ACC112 (cell line): Measurements from ENCODE around the gene TPRG1.

Experiments used
- H2AFZ ChIP-seq: fragments of 200-600 bp; sonication (generic); one replicate; pipeline ENCODE4 v1.6.0; 2017; ENCODE audit warnings: antibody characterized with exemption, low read length; ENCODE audit not compliant: unreplicated experiment
- H3K27ac ChIP-seq: fragments of 200-600 bp; sonication (generic); 2 replicates; pipeline ENCODE4 v1.5.1; 2014; ENCODE audit warnings: low read depth, mild to moderate bottlenecking, antibody characterized with exemption, low read length, moderate library complexity
- H3K27me3 ChIP-seq: fragments of 200-600 bp; sonication (generic); 2 replicates; pipeline ENCODE4 v1.6.1; 2014; ENCODE audit warnings: mild to moderate bottlenecking, antibody characterized with exemption, low read length, moderate library complexity, mixed read lengths; ENCODE audit not compliant: insufficient read depth
- H3K36me3 ChIP-seq: fragments of 200-600 bp; sonication (generic); 2 replicates; pipeline ENCODE4 v1.6.1; 2016; ENCODE audit warnings: mild to moderate bottlenecking, antibody characterized with exemption, low read length, moderate library complexity, mixed read lengths; ENCODE audit not compliant: insufficient read depth
- H3K4me1 ChIP-seq: fragments of 200-600 bp; sonication (generic); one replicate; pipeline ENCODE4 v1.6.1; 2016; ENCODE audit warnings: low read length, mixed read lengths; ENCODE audit not compliant: insufficient read depth, unreplicated experiment, control insufficient read depth
- H3K4me3 ChIP-seq: fragments of 200-600 bp; sonication (generic); 2 replicates; pipeline ENCODE4 v1.5.1; 2014; ENCODE audit warnings: mild to moderate bottlenecking, low read depth, low read length
- H3K79me2 ChIP-seq: fragments of 200-600 bp; sonication (generic); one replicate; pipeline ENCODE4 v1.6.0; 2016; ENCODE audit warnings: low read length; ENCODE audit not compliant: control insufficient read depth, unreplicated experiment, insufficient read depth

The TPRG1 gene, protein sequence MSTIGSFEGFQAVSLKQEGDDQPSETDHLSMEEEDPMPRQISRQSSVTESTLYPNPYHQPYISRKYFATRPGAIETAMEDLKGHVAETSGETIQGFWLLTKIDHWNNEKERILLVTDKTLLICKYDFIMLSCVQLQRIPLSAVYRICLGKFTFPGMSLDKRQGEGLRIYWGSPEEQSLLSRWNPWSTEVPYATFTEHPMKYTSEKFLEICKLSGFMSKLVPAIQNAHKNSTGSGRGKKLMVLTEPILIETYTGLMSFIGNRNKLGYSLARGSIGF

DNA sequence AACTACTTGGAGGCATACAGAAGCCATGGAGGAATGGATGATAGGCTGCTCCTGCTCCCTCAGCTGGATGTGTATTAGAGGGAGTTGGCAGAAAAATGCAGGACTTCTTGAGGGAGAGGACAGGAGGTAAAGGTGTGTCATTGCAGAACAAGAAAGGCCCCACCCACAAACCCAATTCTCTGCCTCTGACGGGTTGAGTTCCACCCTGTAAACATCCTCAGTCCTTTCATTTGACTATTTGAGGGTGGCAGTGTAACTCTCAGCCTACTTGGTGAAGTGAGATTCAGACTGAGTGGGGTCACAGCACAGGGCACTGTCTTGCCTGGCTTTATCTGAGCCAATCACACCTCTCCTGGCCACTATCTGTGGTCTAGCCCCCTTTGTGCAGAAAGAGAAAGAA lies at the start of gene TPRG1:
Gene TPRG1 (plus strand): TSS at position 265 of the 400 bp plus-strand sequence. CDS start 35,414 bp downstream, outside the sequence.
- no peak within 1 kb of the TSS for H3K27ac ChIP-seq
- no peaks in the 10 kb centered on the region for H3K79me2 ChIP-seq
- no peak within 1 kb of the TSS for H2AFZ ChIP-seq
- no peaks in the 10 kb centered on the region for H3K4me1 ChIP-seq
- no peak within 1 kb of the TSS for H3K4me3 ChIP-seq
- peaks cover 24% of the 10 kb centered on the region for H3K27me3 ChIP-seq
- no peaks in the 10 kb centered on the region for H3K36me3 ChIP-seq

DNA sequence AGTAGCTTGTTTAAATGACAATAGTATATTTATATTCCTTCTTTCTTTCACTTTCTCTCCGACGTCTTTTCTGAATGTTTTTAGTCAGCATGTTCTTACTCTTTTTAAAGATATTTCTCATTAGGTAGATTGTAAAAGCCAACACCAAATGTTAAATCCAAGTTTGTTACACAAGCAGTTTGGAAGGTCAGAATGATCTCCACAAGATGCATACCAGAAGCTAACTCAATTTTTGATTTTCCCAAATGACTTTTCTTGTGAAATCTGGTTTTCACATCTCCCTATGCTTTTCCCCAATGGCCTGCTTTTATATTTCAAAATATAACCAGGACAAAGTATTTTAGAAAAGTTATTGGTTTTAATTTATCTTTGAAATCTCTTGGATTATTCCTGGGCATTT lies 49.7 kb upstream of the TPRG1 start:
- no peaks in the 10 kb centered on the region for H3K27me3 ChIP-seq
- peak overlapping the region; percentile 90 for H2AFZ ChIP-seq
- H3K36me3 ChIP-seq, result no peaks in the 10 kb centered on the region; the same call in 1 of the 2 replicates
- H3K27ac ChIP-seq, result no peak overlapping the region
- peaks cover 13% of the 10 kb centered on the region for H3K4me1 ChIP-seq
- peak overlapping the region; percentile 67 for H3K4me3 ChIP-seq
- H3K79me2 ChIP-seq, result no peaks in the 10 kb centered on the region

DNA sequence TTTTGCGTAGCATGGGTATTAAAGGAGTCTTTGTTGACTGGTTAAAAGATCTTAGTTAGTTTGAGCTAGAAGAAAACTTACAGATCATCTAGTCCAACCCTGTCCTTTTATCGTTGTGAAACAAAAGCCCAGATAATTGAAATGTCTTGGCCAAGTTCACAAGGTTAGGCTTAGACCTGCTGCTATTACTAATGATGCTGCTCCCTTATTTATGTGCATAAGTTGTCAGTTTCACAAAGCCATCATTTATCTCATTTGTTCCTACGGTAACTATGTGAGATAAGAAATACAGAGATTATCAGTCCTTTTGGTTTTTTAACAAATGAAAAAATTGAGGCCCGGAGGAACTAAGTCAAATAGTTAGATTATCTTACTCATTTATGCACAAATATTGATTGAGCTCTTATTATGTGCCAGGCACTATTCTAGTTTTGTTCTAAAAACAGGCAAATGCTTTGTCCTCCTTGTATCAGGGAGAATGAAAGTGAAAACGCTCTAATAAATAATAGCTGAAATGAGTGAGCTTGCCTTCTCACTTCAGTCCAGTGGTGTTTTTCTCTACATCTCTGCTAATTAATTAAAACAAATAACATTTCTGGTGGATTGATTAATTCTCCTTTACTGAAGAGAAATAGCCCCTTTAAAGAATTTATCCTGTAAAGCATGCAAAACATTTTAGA lies 49.1 kb upstream of the TPRG1 start:
- Histone ChIP-seq H3K79me2 (no peaks in the 10 kb centered on the region), H3K27ac (no peak overlapping the region), H3K36me3 (no peaks in the 10 kb centered on the region; the same call in 1 of the 2 replicates), H3K4me1 (peaks cover 13% of the 10 kb centered on the region), H3K4me3 (peak overlapping the region; percentile 67), H3K27me3 (no peaks in the 10 kb centered on the region), H2AFZ (peak overlapping the region; percentile 90)

DNA sequence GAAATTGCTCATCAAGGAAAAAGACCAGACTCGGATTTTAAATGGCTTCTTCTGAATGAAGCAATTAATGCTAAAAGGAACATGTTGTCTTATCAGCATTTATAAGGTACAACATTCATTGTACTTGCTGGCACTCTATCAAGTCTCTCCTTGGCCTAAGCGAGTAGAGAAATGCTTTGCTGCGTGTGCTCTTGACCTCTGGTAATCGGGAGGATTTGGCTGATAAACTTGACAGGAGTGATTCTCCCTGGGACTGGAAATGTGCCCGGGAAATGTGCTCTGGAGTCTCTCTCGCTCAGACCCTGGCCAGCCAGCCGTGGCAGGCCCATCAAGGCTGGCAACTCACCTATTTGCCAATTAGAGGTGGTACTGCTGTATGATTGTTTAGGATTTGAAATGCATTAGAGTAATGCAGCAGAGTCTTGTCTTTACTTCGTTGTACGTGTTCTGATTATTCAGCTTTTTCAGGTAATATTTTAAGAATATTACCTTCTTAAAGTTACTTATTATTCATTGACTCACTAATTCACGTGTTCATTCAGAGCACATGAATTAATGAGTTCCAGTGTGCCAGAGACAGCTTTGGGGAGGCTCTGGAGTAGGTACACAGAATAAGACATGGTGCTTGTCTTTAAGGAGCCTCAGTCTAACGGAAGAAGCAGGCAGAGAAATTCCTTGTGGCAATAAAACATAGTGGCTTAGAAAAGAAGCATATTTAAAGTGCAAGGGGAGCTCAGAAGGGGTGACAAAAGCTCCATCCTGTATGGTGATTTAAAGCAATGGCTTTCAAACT lies 48.0 kb upstream of the TPRG1 start:
- Histone ChIP-seq H3K36me3 (no peaks in the 10 kb centered on the region; the same call in 1 of the 2 replicates), H2AFZ (peak overlapping the region; percentile 90), H3K27ac (no peak overlapping the region), H3K4me1 (peaks cover 13% of the 10 kb centered on the region), H3K79me2 (no peaks in the 10 kb centered on the region), H3K27me3 (no peaks in the 10 kb centered on the region), H3K4me3 (peak overlapping the region; percentile 67)

DNA sequence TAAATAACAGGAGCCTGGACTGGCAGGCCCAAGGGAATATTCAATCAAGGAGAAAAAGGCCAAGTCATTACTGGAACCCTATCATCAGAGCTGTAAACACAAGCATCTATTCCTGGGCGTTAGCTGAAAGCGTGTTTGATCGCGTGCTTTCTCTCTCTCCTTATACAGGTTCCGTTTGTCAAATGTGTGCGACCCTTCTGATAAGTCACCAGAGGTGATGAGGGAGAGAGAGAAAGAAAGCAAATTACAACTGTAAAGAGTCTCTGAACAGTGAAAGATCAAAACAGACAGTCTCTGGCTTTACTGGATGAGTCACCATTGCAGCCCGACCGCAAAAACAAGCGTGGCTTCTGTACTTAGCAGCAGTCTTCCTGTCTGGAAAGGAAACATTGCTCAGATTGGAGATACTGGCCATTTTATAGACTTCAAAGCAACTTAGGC lies 39.5 kb upstream of the TPRG1 start:
- Histone ChIP-seq H2AFZ (peak overlapping the region; percentile 89), H3K4me3 (0 out of 2 replicates have a peak overlapping the region, but pooled peaks have one; percentile 31), H3K27ac (peak overlapping the region; percentile 48), H3K27me3 (0 out of 2 replicates have a peak, but pooled peaks cover 6% of the 10 kb centered on the region), H3K36me3 (no peaks in the 10 kb centered on the region), H3K4me1 (peaks cover 12% of the 10 kb centered on the region), H3K79me2 (no peaks in the 10 kb centered on the region)

DNA sequence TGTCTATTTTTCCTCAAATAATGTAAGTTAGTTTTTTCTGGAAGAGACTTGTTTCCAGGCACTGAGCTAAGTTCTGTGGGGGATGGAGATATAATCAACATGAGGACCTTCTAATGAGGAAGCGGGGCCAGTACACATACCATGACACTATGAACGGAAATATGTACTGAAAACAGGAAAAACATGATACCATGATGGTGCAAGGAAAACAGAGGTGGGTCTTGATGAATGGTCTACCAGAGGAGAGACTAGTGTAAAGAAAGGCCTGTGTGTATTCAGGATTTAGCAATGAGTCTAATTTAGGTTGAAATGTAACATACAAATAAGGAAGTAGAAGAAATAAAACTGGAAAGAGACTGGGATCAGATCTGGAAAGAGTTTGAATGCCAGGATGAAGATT lies 38.9 kb upstream of the TPRG1 start:
- H3K79me2 ChIP-seq, result no peaks in the 10 kb centered on the region
- H3K4me3 ChIP-seq, result no peak overlapping the region
- H3K27ac ChIP-seq, result peak overlapping the region; percentile 48; the same call in 1 of the 2 replicates

DNA sequence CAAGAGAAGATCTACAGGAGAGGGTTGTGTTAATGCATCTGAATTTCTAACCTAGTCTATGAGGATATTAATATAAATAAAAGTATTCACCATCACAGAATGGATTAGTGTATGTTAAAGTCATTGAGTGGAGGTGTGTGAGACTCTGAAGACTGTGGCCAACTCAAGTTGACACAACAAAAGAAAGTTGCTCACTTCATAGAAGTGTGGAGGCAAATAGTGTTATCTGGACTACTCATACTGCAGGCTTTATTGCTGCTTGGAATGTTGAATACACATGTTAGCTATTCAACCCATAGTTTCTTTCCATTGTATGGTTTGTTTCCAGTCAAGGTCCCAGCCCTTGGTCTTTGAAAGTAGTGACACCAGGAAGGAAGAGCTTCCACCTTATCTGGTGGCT lies 38.0 kb upstream of the TPRG1 start:
- Histone ChIP-seq H2AFZ (no peak overlapping the region), H3K79me2 (no peaks in the 10 kb centered on the region), H3K4me1 (peaks cover 12% of the 10 kb centered on the region), H3K4me3 (no peak overlapping the region), H3K27me3 (peaks cover 16% of the 10 kb centered on the region; the same call in 1 of the 2 replicates), H3K36me3 (no peaks in the 10 kb centered on the region), H3K27ac (no peak overlapping the region)

More for the DNA sequence above, 38.9 kb upstream of the TPRG1 start:
- Histone ChIP-seq H3K36me3 (no peaks in the 10 kb centered on the region), H3K27me3 (0 out of 2 replicates have a peak, but pooled peaks cover 7% of the 10 kb centered on the region), H3K4me1 (peaks cover 12% of the 10 kb centered on the region), H2AFZ (peak overlapping the region; percentile 89)

DNA sequence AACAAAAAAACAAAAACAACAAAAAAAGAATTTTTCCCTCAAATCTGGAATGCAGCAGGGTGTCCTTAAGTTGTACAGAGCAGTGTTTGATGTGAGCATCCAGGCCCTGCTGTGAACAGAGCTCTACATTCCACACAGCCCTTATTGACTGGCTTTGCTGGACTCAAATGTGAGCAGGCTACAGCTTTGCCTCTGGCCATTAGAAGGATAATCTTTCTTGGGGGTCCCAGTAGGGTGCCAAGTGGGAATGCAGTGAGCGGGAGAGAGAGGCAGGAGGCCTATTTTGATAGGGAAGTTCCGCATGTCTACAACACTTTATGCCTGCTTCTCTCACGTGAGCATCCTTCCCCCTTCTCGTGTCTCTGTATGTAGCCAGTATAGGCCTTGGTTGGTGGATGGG lies 34.4 kb upstream of the TPRG1 start:
- no peak overlapping the region for H3K4me3 ChIP-seq
- no peak overlapping the region for H2AFZ ChIP-seq
- H3K27me3 ChIP-seq, result peaks cover 50% of the 10 kb centered on the region
- H3K4me1 ChIP-seq, result peaks cover 6% of the 10 kb centered on the region
- no peaks in the 10 kb centered on the region for H3K79me2 ChIP-seq
- H3K27ac ChIP-seq, result no peak overlapping the region
- H3K36me3 ChIP-seq, result no peaks in the 10 kb centered on the region

DNA sequence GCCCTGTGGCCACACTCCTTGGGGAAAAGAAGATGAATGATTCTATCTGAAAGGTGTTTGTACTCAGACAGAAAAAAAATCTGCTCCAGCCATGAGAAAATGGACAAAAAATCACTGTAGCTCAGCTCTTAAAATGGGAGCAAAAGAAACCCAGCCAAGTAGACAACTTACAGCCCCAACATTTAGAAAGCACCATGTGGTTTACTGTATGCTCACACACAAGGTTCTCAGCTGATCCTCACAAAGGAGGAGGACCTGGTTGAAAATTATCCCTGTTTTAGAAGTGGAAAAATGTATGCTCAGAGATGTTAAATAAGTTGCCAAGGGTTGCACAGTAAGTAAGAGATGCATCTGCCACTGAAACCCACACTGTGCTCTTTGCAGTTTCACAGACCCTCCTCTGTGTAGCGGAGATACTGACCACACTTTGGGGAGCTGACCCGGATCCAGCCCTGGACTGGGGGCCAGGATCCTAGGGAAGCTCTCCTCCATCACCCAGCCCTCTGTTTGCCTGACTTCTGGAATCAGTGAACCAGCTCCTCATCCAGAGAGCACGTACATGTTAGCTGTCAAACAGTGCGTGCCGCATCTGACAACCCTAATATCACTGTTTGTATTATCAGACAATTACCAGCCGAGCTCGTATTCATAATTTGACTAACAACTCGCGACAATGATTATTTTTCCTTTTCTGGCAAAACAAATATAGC lies 32.7 kb upstream of the TPRG1 start:
- Histone ChIP-seq H3K27ac (no peak overlapping the region), H3K79me2 (no peaks in the 10 kb centered on the region), H2AFZ (no peak overlapping the region), H3K27me3 (peaks cover 52% of the 10 kb centered on the region), H3K4me1 (no peaks in the 10 kb centered on the region), H3K4me3 (no peak overlapping the region), H3K36me3 (no peaks in the 10 kb centered on the region)

DNA sequence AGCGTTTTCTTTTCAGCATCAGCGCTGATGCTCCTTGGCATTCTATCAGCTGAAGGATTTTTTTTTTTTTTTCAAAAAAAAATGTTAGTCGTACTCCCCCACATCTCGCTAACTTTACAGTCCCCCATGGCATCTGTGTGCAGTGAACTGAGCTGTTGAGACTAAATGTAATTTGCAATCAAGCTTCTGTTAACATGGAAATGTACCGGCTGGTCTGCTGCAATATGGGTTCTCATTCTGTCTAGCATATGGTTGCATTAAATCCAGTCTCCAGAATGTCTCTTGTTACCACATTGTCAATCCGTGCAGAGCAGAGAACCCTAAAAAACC lies 32.2 kb upstream of the TPRG1 start:
- H3K4me1 ChIP-seq, result no peaks in the 10 kb centered on the region
- H3K27ac ChIP-seq, result no peak overlapping the region

More for the DNA sequence above, 32.2 kb upstream of the TPRG1 start:
- no peak overlapping the region for H2AFZ ChIP-seq
- no peaks in the 10 kb centered on the region for H3K36me3 ChIP-seq
- peaks cover 52% of the 10 kb centered on the region for H3K27me3 ChIP-seq
- H3K4me3 ChIP-seq, result no peak overlapping the region
- no peaks in the 10 kb centered on the region for H3K79me2 ChIP-seq
